Frontal cortex (tissue), 4 donors: ENCODE data around the gene EPHX1. TPM values are rescaled to one million over a fixed set of nuclear protein-coding genes. Genes with fewer than 3 reads are reported as not detected.
"Not testable (repeated sequence)": the region's sequence is repeated elsewhere in the genome, so short reads cannot be mapped to it uniquely, and the experiment has no call there.

Experiments
- DNase-seq, 2 donors: peaks; one replicate each; pipeline ENCODE4 v3.0.0; 2012; ENCODE audit warnings: low spot score in 2 of 2
- FAIRE-seq: peaks from 2 replicates; lab custom pipeline; 2012; peaks lifted over from hg19 to GRCh38; lab: Jason Lieb, UNC
- total RNA-seq: library from RNA; depleted of rRNA; stranded (reverse); fragments of >200 nt; gene quantifications from one replicate; pipeline ENCODE4 v1.2.3, GENCODE V29; 2014
- donor health status: control.
- donor health status: control.
- donor health status: control.

The EPHX1 gene
- total RNA-seq = 4.5 TPM

DNA sequence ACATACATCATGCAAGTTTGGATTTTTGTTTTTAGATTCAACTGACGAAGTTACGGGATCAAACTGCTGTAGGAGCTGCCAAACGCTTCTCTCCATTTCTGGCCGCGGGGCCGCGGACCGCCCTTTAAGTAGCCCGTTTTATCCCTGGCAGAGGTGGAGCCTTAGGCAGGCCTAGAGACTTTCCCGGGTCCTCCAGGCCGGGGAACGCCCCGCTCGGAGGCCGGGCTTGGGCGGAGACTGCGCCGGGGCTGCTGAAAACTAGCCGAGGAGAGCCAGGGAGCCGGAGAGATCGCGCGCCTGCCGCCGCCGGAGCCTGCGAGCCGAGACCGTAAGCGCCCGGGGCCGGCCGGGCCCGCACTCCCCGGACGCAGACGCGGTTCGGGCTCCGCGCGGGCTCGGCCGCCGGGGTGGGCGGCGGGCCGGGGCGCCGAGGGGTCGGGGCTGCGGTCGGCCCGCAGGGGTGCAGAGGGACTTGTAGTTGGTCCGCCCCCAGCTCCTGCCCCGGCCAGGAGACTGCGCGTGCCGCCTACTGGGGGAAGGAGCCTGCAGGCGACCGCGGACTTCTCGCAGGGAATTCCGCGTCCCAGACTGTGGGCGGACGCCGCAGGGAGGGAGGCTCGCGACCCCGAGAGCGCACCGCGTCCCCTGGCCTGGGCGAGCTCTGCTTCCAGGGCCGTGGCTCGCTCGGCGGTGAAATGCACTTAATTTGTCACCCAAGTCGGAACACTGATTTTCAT is at the start of gene EPHX1:
TSS of gene EPHX1 (plus strand) at position 283 of the 737 bp plus-strand sequence. CDS start 18,606 bp downstream, outside the sequence.
- DNase-seq (peak; percentile 85), FAIRE-seq (no peak)

- DNase-seq (no peak), FAIRE-seq (no peak)
Measured at GRCh38 chr1:225760531-225760930, 49.4 kb upstream of the EPHX1 start.

- not testable (repeated sequence) for DNase-seq, FAIRE-seq
Measured at GRCh38 chr1:225761395-225761794, 48.5 kb upstream of the EPHX1 start.

DNA sequence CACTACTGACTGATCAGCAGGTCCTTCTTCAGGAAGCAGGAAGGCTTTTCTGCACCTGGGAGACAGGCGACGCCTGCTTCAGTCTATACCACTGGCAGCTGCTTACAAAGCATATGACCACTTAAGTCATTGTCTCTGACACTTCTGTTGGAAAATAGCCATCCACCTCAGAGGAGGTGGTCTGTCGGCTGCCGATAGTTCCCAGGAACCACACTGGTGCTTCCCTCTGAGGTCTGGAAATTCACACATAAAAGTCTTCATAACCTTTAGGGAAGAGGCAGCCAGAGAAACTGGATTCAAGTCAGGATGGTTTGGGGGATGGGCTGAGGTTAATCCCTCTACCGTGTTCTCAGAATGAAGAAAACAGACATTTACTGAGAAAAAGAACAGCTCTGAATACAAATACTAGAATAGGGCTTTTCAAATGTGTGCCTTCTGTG is 47.9 kb upstream of the EPHX1 start:
- DNase-seq (no peak), FAIRE-seq (no peak)

GRCh38 chr1:225762444-225762843 is 47.5 kb upstream of the EPHX1 start:
- DNase-seq = no peak
- no peak for FAIRE-seq

GRCh38 chr1:225763716-225764548 is 46.0 kb upstream of the EPHX1 start:
- DNase-seq (no peak), FAIRE-seq (no peak)

DNA sequence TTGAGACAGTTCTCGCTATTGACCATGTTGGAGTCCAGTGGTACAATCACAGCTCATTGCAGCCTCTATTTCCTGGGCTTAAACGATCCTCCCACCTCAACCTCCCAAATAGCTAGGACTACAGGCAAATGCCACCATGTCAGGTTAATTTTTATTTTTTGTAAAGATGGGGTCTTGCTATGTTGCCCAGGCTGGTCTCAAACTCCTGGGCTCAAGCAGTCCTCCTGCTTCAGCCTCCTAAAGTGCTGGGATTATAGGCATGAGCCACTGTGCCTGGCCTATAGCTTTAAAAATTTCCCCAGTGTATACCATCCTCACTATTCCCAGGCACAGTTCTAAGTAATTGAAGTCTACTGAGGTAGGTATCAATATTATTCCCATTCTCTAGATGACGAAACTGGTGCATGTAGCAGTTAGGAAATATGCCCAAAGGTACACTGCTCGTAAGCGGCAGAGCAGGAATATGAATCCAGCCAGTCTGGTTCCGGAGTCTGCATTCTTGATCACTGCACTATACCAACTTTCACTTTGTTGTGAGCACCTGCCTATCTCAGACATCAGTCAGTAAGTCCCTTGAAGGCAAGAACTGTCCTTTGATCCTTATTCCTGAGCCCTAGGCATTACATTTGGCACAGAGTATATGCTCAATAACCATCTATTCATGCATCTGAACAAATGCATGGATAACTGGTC is 43.8 kb upstream of the EPHX1 start:
- FAIRE-seq (no peak), DNase-seq (no peak)

DNA sequence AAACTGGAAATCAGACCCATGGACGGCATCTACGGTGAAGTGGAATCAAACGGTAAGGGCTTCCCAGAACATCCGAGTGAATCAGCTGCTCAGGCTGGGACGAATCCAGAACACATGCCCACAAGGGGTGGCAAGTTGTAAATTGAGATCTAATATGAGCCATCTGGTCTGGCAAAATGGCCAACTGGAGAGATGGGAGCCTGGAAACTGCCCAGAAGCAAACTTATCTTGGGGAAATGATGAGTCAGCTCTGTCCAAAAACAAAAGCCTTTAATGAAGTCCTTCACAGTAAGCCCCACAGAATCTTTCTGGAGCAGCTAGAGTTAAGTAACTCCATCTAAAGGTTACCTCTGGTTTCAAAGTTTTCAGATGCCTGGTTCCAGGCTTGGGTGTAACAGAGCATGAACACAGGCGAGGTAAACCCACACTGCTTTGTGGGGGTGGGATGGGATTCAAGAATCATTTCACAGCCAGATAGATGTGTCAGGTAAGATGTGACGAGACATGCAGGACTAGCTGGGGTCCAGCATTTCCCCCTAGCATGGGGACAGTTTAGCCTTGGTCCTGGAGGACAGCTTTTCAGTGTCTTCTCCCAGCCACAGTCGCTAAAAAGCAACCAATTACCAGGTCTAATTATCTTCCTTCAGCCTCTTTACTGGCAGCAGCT is 42.8 kb upstream of the EPHX1 start:
- DNase-seq (peak in 1 of 2 donors; percentile 44), FAIRE-seq (no peak)

DNA sequence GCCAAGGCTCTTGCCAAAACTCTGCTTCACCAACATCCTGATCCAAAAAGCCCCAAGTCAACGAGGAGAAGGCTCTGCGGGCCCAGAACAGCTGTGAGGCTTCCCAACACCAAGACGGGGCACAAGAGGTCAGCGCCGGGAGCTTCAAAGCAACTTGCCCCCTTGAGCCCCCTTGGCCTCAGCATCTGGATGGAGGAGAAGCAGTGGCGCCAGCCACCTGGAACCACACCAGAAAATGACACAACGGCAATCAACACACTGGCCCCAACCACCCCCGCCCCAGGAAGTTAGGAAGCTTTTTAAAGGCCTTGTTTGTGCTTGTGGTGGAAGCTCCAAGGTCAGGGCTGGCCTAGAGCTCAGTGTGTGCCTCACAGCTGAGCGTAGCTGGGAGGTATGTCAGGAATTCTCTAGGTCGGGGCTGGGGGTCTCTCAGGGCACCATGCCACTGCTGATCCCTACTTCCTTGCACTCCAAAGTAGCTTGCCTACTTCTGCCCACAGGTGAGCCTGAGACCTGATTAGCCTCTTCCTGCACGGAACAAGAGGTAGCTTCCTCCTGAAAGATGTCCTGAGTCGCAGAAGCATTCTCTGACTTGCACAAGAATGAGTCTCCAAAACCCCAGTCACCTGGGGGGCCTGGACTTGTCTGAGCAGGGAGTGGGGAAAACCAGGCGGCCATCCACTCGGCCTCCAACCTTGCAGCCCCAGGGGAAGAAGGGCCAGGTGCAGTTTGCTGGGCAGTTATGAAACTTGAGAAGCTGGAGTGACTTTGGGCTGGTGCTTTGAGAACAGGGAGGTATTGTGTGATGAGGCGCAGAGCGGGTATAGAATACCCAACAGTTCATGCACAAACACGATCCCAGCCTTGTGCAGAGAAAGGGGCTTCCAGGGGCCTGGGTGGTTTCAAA is 42.0 kb upstream of the EPHX1 start:
- FAIRE-seq (no peak), DNase-seq (no peak)

DNA sequence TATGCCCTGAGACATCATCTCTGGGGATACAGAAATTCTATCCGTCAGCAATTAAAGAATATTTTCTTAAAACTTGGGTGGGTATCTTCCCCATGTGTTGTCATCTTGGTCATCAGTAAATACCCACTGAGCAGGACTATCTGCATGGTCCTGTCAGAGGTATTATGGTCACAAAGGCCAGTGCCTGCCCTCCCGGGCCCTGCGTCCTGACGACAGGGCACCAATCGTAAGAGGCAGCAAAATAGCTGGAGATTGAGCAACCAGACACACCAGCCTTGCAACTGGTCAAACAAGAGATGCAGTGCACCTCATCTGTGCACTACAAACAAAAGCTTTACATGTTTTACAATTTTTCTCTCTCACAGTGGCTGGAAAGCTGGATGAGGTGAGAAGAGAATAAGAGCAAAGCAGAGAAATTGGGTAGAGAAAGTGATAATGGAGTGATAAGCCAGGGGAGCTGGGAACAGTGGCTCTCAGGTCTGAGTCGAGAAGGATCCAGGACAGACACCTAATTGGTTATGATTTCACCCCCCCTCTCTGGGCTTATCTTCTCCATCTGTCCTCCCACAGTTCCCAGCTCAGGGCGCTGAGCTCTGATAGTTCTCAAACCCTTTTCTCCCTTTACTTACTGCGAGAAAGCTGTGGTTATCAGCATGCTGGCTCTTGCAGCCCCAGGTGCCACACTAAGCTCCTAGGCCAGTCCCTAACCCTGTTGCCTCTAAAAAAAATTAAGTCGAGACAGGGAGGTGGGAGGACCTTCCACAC is 41.1 kb upstream of the EPHX1 start:
- FAIRE-seq (no peak), DNase-seq (no peak)

- DNase-seq (no peak), FAIRE-seq (no peak)
Measured at GRCh38 chr1:225769687-225770086, 40.2 kb upstream of the EPHX1 start.

DNA sequence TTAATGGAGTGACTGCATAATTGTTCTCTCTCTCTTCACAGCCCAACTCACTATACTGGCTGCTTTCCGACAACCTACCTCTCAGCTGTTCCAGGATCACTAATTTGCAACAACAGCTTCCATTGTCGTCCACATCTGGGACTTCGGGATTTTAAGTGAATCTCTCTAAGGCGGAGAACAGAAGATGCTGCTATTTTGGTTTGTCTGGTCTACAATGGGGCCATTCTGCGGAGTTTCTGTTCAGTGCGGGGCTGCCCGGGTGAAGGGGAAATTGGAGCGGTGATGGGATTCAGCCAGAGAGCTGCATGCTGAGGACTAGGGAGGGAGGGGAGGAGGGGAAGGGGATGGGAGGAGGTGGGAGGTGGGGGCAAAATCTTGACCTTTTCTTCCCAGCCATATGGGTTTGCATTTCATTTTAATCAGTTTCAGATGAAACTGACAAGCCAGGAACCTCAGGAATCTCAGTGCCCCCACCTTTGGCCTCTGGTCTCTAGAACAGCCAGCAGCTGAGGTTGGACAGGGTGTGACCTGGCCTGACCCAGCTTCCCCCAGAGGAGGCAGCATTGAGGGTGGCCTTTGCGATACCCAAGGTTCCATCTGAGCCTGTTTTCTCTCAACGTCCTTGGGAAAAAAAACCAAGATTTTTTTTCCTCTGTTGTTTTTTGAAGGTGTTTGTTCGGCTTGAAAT is 39.2 kb upstream of the EPHX1 start:
- no peak for DNase-seq
- no peak for FAIRE-seq

DNA sequence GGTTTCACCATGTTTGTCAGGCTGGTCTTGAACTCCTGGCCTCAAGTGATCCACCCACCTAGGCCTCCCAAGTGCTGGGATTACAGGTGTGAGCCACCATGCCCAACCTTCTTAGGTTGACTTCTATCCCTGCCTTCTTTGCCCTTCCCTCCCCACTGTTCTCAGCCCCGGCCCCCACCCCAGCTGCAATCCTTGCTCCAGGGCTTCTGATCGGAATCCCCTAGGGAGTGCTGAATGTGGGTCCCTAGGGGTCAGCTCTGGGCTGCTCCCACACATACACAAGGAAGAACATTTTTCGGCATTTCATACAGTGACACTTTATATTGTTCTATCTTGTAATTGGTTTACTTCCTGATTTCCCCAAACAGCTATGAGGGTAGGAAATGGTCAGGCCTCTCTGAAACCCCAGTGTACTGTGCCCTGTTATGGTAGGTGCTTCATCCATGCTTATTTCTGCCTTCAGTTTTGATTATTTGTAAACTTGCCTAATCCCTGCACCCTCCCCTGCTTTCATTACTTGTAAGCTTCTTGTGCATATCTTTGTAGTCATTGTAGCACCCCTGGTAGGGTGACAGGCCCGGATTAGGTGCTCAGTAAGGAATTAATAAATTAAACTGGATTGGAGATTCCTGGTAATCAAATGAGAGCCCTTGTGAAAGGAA is 38.1 kb upstream of the EPHX1 start:
- DNase-seq (no peak), FAIRE-seq (no peak)

DNA sequence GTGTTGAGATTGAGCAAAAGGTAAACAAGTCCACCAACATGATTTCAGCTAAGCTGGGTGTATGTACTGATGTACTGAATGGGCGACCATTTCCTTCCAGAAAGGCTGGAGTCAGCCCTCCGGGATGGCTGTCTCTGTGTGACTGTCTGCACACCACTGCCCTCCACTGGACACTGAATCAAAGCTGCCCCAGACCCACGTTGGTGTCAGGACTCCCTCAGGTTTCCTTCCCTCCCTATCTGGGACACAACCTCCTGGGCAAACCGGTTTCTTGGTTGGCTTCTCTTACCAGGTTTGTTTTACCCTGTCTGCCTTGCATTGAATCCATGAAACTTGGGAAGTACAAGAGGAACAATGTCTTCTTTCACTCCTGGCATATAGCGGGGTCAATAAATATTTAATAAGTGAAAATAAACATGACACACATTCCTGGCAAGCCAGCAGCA is 37.6 kb upstream of the EPHX1 start:
- DNase-seq (peak; percentile 38 to 70), FAIRE-seq (no peak)

- no peak for FAIRE-seq
- no peak for DNase-seq
Measured at GRCh38 chr1:225772848-225773247, 37.1 kb upstream of the EPHX1 start.

GRCh38 chr1:225774281-225775147 is 35.4 kb upstream of the EPHX1 start:
- DNase-seq = no peak
- FAIRE-seq = no peak
